HUDEP-2 (cell line): ENCODE data around the gene NCEH1.

Experiments
- DNase-seq, 76 experiments: peaks; one replicate each; lab custom pipeline; 2025; ENCODE audit not compliant: unreplicated experiment in 76 of 76; lab: John Stamatoyannopoulos, UW

NCEH1 gene

DNA sequence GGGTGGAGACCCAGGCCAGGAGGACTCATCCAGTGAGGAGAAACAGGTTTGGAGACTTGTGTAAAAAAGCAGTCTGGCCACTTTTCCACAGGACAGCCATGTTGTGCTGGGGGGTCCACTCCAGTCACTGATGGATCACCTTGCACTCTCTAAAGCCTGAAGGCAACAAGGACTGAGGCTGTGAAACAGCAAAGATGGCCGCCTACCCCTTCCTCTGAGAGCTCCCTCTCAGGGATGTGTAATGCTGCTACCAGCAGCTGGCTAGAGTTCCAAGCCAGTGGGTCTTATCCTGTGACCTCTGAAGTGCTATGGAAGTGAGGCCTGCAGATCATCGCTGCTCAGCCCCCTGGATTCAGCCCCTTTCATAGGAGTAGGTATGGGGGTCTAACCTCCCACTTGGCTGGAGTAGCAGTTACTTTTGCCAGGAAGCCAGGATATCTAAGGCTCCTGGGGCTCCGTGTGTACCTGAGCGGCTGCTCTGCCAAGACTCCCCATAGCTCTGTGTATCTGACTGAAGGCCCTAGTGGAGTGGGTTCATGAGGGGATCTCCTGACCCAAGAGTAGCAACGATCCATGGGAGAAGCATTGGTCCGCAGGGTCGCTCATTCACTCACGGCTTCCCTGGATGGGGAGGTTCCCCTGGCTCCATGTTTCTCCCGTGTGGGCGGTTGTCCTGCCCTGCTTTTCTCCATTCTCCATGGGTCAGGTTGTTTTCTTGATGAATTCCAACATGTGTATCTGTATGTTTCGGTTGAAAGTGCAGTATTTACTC lies 117.8 kb downstream of the NCEH1 start:
- DNase-seq = no peak

DNA sequence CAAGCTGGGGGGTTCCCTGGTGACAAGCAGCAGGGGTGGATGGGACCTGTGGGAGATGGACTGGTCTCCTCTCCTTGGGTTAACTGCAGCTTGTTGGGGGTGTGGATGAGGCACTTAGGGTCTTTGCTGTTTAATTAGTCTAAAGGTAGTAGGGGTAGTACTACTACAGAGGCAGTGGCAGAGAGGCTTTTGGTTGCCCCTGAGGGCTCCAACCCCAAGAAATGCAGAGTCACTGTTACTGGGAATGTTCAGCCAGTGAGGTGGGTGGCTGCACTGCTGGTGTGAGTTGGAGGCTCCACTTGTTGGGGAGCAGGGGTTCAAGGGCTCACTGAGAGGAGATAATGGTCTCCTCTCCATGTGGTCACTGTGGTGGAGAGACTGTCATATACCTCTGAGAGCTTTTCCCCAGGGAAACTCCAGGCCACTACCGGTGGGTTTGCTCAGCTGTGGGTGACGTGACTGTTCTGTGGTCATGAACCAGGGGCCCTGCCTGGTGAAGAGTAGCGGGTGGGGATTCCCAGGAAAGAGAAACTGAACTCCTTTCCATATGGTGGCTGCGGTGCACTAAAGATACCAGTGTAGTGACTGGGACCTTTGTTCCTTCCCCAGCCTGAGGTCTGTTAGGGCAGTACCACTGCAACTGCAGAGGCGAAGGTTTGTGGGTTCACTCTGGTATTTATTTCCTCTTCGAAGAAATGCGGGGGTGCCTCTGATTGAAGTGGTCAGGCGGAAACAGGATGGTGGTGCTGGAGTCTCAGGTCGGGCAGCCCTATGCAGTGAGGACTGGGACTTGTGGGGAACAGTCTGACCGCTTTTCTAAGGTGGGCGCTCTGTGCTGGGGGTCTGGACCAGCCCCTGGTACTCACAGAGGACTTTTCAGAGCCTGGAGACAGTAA lies 118.7 kb downstream of the NCEH1 start:
- DNase-seq = peak in 1 of 76 experiments; percentile 4

- DNase-seq = peak in 2 of 76 experiments; percentile 21 to 22
Measured at GRCh38 chr3:172591125-172591605, 119.7 kb downstream of the NCEH1 start.

GRCh38 chr3:172586436-172586835 lies 124.4 kb downstream of the NCEH1 start:
- no peak for DNase-seq

- DNase-seq = no peak
Measured at GRCh38 chr3:172585954-172586353, 124.9 kb downstream of the NCEH1 start.

- no peak for DNase-seq
Measured at GRCh38 chr3:172582712-172583111, 128.2 kb downstream of the NCEH1 start.

DNA sequence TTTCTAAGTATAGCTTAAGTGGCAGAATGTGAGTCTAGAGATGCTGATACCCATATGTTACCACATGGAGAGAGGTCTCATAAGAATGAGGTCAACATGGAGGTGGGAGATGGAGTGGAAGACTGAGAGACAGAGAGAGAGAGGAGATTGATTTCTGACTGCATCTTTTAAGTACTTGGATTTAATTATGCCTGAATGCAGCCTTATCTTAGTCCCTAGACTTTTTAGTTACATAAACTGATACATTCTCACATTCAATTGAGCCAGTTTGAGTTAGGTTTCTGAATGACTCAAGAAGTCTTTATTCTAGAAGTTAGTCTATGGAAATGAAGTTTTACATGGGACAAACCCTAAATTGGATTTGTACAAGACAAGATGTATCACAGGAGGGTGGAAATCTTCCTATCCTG lies 129.1 kb downstream of the NCEH1 start:
- DNase-seq = no peak

DNA sequence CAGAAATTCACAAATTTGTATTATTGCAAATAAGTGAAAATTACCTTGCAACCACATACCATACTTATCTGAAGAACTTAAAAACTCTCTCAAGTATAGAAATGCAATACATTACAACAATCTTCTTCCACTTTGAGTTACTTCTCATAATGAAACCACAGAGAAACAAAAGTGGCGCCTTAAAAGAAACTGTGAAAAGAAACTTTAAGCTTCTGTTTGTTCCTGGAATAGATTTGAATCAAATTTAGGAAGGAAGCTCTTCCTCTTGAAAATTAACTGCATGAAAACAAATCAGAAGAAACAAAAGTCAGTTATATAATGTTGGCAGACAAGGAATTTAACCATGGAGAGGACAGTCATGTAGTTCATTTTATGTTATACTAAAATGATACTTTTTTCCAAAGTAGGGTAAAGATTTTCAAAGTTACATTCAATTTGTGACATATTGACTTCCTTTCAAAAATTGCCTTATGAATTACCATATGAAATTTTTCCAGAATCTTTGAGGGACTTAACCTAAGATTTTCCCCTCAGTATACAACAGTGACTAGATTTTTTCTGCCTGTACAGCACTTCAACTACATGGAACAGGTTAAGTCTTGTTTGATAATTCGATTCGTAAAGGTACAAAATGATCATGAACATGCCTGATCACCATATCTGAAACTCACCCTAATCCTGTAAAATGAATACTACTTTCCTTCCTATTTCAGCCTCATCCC lies 130.0 kb downstream of the NCEH1 start:
- no peak for DNase-seq
